NCI-H1417 treated with DMSO at 0.1 percent for 48 hours (cell line): ENCODE results near the gene ABL1.

ENCODE experiments used
- DNase-seq: peaks from one replicate; lab custom pipeline; 2025; lab: John Stamatoyannopoulos, UW

The ABL1 gene

GRCh38 chr9:130872508-130872907 is 37.5 kb downstream of the ABL1 start:
- no peak for DNase-seq

GRCh38 chr9:130872912-130873503 is 38.0 kb downstream of the ABL1 start:
- DNase-seq: no peak

- no peak for DNase-seq
Measured at GRCh38 chr9:130873966-130874365, 38.9 kb downstream of the ABL1 start.

DNA sequence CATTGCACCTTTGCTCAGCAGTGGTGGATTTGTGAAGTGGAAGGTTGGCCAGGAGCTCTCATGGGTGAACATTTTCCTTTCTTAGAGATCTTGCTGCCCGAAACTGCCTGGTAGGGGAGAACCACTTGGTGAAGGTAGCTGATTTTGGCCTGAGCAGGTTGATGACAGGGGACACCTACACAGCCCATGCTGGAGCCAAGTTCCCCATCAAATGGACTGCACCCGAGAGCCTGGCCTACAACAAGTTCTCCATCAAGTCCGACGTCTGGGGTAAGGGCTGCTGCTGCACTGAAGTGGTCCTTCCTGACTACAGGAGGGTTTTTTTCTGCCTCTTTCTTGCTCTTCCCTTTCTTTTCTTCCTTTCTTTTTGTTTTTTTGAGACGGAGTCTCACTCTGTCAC is 39.7 kb downstream of the ABL1 start:
- DNase-seq: no peak

DNA sequence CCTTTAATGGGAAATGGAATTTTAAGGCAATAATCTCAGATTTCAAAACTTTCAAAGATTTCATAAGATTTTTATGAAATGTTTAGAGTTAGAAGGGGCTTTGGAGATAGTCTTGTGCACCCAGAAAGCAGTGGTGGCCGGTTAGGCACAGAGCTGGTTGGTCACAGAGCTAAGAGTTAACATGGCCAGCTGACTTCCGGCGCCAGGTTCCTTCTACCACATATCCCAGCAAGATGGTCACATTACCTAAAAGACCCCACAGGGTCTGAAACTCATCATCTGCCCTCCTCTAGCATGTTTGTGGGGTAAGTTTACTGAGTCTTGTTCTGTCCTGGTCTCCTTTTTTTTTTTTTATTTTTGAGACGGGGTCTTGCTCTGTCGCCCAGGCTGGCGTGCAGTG is 42.2 kb downstream of the ABL1 start:
- DNase-seq: no peak

GRCh38 chr9:130878295-130878694 is 43.2 kb downstream of the ABL1 start:
- DNase-seq: no peak

DNA sequence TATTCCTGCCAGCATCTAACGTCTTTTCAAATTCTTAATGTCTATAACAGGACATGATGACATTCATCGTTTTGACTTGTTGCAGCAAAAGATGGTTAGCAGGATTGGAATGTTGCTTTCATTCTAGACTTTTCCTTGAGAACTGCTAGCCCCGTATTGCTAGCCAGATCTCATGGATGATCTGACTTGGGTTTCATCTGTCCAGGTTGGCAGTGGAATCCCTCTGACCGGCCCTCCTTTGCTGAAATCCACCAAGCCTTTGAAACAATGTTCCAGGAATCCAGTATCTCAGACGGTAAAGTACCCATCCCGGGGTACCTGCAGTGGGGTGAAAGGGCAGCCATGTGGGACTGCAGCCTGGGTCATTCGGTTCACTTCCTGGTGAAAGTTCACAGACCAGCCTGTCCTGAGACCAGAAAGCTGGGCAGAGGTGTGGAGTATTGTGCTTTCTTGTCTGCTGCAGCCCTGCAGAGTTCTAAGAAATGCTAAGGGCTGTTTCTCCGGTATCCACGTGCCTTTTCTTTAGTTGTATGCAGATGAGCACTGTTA is 44.9 kb downstream of the ABL1 start:
- no peak for DNase-seq

GRCh38 chr9:130880599-130881220 is 45.7 kb downstream of the ABL1 start:
- no peak for DNase-seq

- no peak for DNase-seq
Measured at GRCh38 chr9:130881516-130881915, 46.5 kb downstream of the ABL1 start.

DNA sequence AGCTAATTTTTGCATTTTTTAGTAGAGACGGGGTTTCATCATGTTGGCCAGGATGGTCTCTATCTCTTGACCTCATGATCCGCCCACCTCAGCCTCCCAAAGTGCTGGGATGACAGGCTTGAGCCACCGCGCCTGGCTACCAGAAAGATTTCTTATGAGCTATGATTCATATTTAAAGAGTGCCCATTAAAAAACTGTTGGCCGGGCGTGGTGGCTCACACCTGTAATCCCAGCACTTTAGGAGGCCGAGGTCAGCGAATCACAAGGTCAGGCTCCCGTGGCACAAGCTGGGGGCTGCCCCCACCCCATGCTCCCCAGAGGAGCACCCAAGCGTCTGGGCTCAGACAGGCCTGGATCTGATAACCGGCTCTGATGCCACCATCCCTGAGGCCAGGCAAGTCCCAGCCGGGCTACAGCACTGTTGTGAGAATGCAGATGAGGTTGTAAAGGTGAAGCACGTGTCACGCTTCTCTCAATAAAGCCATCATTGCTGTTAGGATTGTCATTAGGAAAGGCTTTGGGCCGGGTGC is 47.7 kb downstream of the ABL1 start:
- no peak for DNase-seq

GRCh38 chr9:130883479-130883878 is 48.4 kb downstream of the ABL1 start:
- no peak for DNase-seq

- no peak for DNase-seq
Measured at GRCh38 chr9:130884111-130884531, 49.1 kb downstream of the ABL1 start.

GRCh38 chr9:130884542-130885483 is 49.8 kb downstream of the ABL1 start:
- no peak for DNase-seq

DNA sequence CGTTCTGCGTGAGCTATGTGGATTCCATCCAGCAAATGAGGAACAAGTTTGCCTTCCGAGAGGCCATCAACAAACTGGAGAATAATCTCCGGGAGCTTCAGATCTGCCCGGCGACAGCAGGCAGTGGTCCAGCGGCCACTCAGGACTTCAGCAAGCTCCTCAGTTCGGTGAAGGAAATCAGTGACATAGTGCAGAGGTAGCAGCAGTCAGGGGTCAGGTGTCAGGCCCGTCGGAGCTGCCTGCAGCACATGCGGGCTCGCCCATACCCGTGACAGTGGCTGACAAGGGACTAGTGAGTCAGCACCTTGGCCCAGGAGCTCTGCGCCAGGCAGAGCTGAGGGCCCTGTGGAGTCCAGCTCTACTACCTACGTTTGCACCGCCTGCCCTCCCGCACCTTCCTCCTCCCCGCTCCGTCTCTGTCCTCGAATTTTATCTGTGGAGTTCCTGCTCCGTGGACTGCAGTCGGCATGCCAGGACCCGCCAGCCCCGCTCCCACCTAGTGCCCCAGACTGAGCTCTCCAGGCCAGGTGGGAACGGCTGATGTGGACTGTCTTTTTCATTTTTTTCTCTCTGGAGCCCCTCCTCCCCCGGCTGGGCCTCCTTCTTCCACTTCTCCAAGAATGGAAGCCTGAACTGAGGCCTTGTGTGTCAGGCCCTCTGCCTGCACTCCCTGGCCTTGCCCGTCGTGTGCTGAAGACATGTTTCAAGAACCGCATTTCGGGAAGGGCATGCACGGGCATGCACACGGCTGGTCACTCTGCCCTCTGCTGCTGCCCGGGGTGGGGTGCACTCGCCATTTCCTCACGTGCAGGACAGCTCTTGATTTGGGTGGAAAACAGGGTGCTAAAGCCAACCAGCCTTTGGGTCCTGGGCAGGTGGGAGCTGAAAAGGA is 50.7 kb downstream of the ABL1 start:
- DNase-seq: no peak

DNA sequence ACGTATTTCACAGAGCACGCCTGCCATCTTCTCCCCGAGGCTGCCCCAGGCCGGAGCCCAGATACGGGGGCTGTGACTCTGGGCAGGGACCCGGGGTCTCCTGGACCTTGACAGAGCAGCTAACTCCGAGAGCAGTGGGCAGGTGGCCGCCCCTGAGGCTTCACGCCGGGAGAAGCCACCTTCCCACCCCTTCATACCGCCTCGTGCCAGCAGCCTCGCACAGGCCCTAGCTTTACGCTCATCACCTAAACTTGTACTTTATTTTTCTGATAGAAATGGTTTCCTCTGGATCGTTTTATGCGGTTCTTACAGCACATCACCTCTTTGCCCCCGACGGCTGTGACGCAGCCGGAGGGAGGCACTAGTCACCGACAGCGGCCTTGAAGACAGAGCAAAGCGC is 51.9 kb downstream of the ABL1 start:
- no peak for DNase-seq

DNA sequence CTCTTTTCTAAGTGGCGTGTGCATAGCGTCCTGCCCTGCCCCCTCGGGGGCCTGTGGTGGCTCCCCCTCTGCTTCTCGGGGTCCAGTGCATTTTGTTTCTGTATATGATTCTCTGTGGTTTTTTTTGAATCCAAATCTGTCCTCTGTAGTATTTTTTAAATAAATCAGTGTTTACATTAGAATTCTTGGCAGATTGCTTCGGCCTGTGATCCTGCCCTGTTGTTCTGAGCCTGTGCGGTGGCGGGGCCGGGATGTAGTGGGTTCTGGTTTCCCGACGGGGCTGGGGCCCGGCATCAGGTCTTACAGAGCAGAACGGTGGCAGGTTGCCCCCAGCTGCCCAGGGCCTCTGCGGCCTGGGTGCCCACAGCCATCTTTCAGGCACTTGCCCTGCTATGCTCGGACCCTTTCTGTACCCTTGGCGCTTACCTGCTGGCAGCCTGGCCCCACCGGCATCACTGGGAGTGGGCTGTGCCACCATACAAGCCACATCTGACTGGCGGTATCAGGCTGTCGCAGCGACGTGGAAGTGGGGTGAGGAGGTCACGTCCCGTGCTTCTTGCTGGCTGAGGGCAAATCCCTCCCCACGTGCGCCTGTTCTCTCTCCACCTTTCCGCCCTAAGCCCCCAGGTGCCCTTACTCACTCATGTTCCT is 52.6 kb downstream of the ABL1 start:
- no peak for DNase-seq

- no peak for DNase-seq
Measured at GRCh38 chr9:130888146-130888885, 53.3 kb downstream of the ABL1 start.

DNA sequence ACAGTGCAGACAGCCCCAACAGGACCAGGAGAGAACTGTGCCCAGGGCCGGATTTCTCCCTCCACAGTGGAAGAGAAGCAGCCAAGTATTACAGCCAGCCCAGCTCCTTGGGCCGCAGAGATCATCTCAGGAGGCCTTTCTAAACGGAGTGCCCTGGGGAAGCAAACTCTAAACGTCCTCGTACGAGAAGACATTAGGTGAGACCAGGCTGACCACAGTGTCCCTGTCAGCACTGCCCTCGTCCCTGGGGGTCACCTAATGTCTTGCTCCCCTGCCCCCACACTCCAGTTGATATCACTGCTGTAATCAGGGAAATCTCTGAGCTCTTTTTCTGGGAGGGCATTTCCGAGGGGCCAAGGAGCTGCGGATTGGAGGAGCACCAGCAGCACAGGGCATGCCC is 55.1 kb downstream of the ABL1 start:
- DNase-seq: no peak

GRCh38 chr9:130890870-130891687 is 56.0 kb downstream of the ABL1 start:
- DNase-seq: no peak
